PC-3 (cell line): ENCODE data around the gene DCTD. TPM values are rescaled to one million over a fixed set of nuclear protein-coding genes. Genes with fewer than 3 reads are reported as not detected.

Source experiments
- ATAC-seq: fragments of 200-7000 bp; cut with Tn5 transposase; 2 replicates; pipeline ENCODE4 v1.9.1; 2020; ENCODE audit warnings: mild to moderate bottlenecking, moderate library complexity
- BruUV-seq: library from RNA; stranded (reverse); fragments of 400-500 nt; replicated peaks from 2 replicates; lab custom pipeline; 2021; lab: Mats Ljungman, UMichigan
- CTCF ChIA-PET: fragments of 300-600 bp; sonication (Branson Sonifier 250); formaldehyde crosslinking; loops from one replicate; lab custom pipeline; 2022; ENCODE audit warnings: antibody characterized with exemption; lab: Charles Lee
- POLR2A ChIA-PET: fragments of 300-600 bp; sonication (Branson Sonifier 250); formaldehyde crosslinking; loops from one replicate; lab custom pipeline; 2022; ENCODE audit warnings: antibody characterized with exemption; ENCODE audit not compliant: unreplicated experiment; lab: Charles Lee
- DNase-seq: peaks from one replicate; pipeline ENCODE4 v3.0.0-alpha.2; 2015
- H2AFZ ChIP-seq: fragments of 300-600 bp; sonication (generic); 2 replicates; pipeline ENCODE4 v1.6.0; 2016; ENCODE audit warnings: antibody characterized with exemption, low read length
- H3F3A ChIP-seq: fragments of 300-600 bp; sonication (generic); one replicate; pipeline ENCODE4 v1.6.0; 2017; ENCODE audit warnings: antibody characterized with exemption, low read length, control low read depth, mild to moderate bottlenecking; ENCODE audit not compliant: unreplicated experiment
- H3K27ac ChIP-seq: fragments of 300-600 bp; sonication (generic); 2 replicates; pipeline ENCODE4 v1.5.1; 2016; ENCODE audit warnings: mild to moderate bottlenecking, low read length
- H3K27me3 ChIP-seq: fragments of 300-600 bp; sonication (generic); 2 replicates; pipeline ENCODE4 v1.6.1; 2016; ENCODE audit warnings: low read length, mixed read lengths
- H3K36me3 ChIP-seq: fragments of 300-600 bp; sonication (generic); 2 replicates; pipeline ENCODE4 v1.6.1; 2016; ENCODE audit warnings: low read depth, mixed run types, low read length, mixed read lengths
- H3K4me1 ChIP-seq: fragments of 300-600 bp; sonication (generic); 2 replicates; pipeline ENCODE4 v1.5.1; 2016; ENCODE audit warnings: low read length; ENCODE audit not compliant: insufficient read depth
- H3K4me2 ChIP-seq: fragments of 300-600 bp; sonication (generic); 2 replicates; pipeline ENCODE4 v1.6.0; 2016; ENCODE audit warnings: low read length
- H3K4me3 ChIP-seq: fragments of 300-600 bp; sonication (generic); 2 replicates; pipeline ENCODE4 v1.5.1; 2016; ENCODE audit warnings: mild to moderate bottlenecking, low read length, mixed read lengths
- H3K79me2 ChIP-seq: fragments of 300-600 bp; sonication (generic); 2 replicates; pipeline ENCODE4 v1.6.1; 2017; ENCODE audit warnings: low read length, mixed read lengths
- H3K9ac ChIP-seq: fragments of 300-600 bp; sonication (generic); 2 replicates; pipeline ENCODE4 v1.6.0; 2016; ENCODE audit warnings: mild to moderate bottlenecking, low read length
- H3K9me2 ChIP-seq: fragments of 300-600 bp; sonication (generic); replicated peaks from 2 replicates; pipeline ENCODE4 v1.6.1; 2016; ENCODE audit warnings: mixed run types, low read length, mixed read lengths
- H3K9me3 ChIP-seq: fragments of 300-600 bp; sonication (generic); 2 replicates; pipeline ENCODE4 v1.6.1; 2016; ENCODE audit warnings: low read length, mixed read lengths
- H4K20me1 ChIP-seq: fragments of 300-600 bp; sonication (generic); 2 replicates; pipeline ENCODE4 v1.6.1; 2016; ENCODE audit warnings: low read length, mixed read lengths
- EZH2 ChIP-seq: fragments of 300-600 bp; sonication (generic); IDR thresholded peaks from one replicate; pipeline ENCODE4 v1.6.1; 2017; ENCODE audit warnings: antibody characterized with exemption, mild to moderate bottlenecking, low read length; ENCODE audit not compliant: unreplicated experiment
- EZH2phosphoT487 ChIP-seq: fragments of 300-600 bp; sonication (generic); IDR thresholded peaks from 2 replicates; pipeline ENCODE4 v1.6.1; 2018; ENCODE audit warnings: mild to moderate bottlenecking, antibody characterized with exemption, low read length, borderline replicate concordance
- intact Hi-C: fragments of 100-400 bp; cut with micrococcal nuclease; formaldehyde crosslinking; loops from 2 replicates; pipeline ENCODE4 v1.9.0; 2023
- total RNA-seq: library from RNA; depleted of rRNA; stranded (reverse); fragments of >200 nt; gene quantifications from 2 replicates; pipeline ENCODE4 v1.2.3, GENCODE V29; 2014
- TF ChIP-seq, protein P1 (sequence below): fragments of 300-600 bp; sonication (generic); conservative IDR thresholded peaks from 2 replicates; pipeline ENCODE4 v1.5.1; 2017; ENCODE audit warnings: antibody characterized with exemption, low read depth, mild to moderate bottlenecking, low read length

The DCTD gene
- total RNA-seq, 1 experiment from 2014 or later = 58.1 TPM

DNA sequence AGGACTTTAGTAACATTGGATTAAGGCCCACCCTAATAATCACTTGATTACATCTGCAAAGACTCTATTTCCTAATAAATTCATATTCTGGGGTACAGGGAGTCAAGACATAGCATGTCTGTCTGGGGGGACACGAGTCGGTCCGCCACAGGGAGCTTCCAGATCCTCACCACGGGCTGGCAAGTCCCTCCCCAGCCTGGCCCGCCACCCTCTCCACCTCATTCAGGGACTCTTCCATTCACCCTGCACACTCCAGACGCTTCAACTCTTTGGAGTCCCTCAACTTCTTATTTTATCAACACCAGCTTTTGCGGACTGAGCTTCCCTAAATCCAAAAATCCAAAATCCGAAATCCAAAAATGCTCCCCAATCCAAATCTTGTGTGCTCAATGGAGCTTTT is 71.2 kb downstream of the DCTD start:
- intact Hi-C loops = no loop called here
- Histone ChIP-seq H3K79me2 (no peaks in the 10 kb centered on the region), H3K9me2 (no peaks in the 10 kb centered on the region), H3K4me2 (no peak overlapping the region), H4K20me1 (no peaks in the 10 kb centered on the region), H3K27me3 (no peaks in the 10 kb centered on the region), H3K4me1 (no peaks in the 10 kb centered on the region), H3F3A (no peaks in the 10 kb centered on the region), H2AFZ (no peak overlapping the region), H3K4me3 (no peak overlapping the region), H3K36me3 (no peaks in the 10 kb centered on the region), H3K9me3 (no peaks in the 10 kb centered on the region), H3K9ac (no peak overlapping the region), H3K27ac (no peak overlapping the region)
- DNase-seq (no peak), ATAC-seq (no peak)
- TF ChIP-seq EZH2 (no peak), EZH2phosphoT487 (no peak)
- TF ChIP-seq, protein P1, sequence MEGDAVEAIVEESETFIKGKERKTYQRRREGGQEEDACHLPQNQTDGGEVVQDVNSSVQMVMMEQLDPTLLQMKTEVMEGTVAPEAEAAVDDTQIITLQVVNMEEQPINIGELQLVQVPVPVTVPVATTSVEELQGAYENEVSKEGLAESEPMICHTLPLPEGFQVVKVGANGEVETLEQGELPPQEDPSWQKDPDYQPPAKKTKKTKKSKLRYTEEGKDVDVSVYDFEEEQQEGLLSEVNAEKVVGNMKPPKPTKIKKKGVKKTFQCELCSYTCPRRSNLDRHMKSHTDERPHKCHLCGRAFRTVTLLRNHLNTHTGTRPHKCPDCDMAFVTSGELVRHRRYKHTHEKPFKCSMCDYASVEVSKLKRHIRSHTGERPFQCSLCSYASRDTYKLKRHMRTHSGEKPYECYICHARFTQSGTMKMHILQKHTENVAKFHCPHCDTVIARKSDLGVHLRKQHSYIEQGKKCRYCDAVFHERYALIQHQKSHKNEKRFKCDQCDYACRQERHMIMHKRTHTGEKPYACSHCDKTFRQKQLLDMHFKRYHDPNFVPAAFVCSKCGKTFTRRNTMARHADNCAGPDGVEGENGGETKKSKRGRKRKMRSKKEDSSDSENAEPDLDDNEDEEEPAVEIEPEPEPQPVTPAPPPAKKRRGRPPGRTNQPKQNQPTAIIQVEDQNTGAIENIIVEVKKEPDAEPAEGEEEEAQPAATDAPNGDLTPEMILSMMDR = no peak
- ChIA-PET CTCF (no interaction called here), POLR2A (no interaction called here)
- BruUV-seq = no TSS peak

DNA sequence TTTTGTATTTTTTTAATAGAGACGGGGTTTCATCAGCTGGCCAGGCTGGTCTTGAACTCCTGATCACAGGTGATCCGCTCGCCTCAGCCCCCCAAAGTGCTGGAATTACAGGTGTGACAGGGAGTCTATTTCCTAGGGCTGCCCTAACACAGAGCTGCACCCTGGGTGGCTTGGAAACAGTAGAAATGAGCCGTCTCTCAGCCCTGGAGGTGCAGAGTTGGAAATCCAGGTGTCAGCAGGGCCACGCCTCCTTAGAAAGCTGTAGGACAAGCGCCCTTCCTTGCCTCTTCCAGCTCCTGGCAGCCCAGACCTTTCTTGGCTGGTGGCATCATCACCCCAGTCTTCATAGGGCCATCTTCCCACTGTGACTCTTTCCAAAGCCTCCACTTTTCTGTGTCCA is 71.6 kb downstream of the DCTD start:
- Histone ChIP-seq H2AFZ (no peak overlapping the region), H3K4me3 (no peak overlapping the region), H3K4me2 (no peak overlapping the region), H3F3A (no peaks in the 10 kb centered on the region), H3K79me2 (no peaks in the 10 kb centered on the region), H3K36me3 (no peaks in the 10 kb centered on the region), H3K9ac (no peak overlapping the region), H4K20me1 (no peaks in the 10 kb centered on the region), H3K4me1 (no peaks in the 10 kb centered on the region), H3K27ac (no peak overlapping the region), H3K9me2 (no peaks in the 10 kb centered on the region), H3K9me3 (no peaks in the 10 kb centered on the region), H3K27me3 (no peaks in the 10 kb centered on the region)
- intact Hi-C loops = no loop called here
- no peak for ATAC-seq
- no peak for DNase-seq
- POLR2A ChIA-PET = no interaction called here
- TF ChIP-seq, protein P1 = no peak
- TF ChIP-seq EZH2 (no peak), EZH2phosphoT487 (no peak)
- CTCF ChIA-PET = no interaction called here
- no TSS peak for BruUV-seq

GRCh38 chr4:182843808-182844325 is 73.3 kb downstream of the DCTD start:
- H3F3A ChIP-seq = no peaks in the 10 kb centered on the region

More at GRCh38 chr4:182843808-182844325, 73.3 kb downstream of the DCTD start:
- H3K4me2 ChIP-seq = no peak overlapping the region
- H3K9ac ChIP-seq = no peak overlapping the region
- DNase-seq = no peak
- H3K9me2 ChIP-seq = no peaks in the 10 kb centered on the region
- BruUV-seq = no TSS peak
- no peak overlapping the region for H3K27ac ChIP-seq
- POLR2A ChIA-PET = no interaction called here
- intact Hi-C loops = no loop called here
- CTCF ChIA-PET = no interaction called here
- H2AFZ ChIP-seq = no peak overlapping the region
- H3K79me2 ChIP-seq = no peaks in the 10 kb centered on the region
- no peaks in the 10 kb centered on the region for H3K27me3 ChIP-seq
- H3K9me3 ChIP-seq = no peaks in the 10 kb centered on the region
- no peaks in the 10 kb centered on the region for H3K36me3 ChIP-seq
- no peaks in the 10 kb centered on the region for H3K4me1 ChIP-seq
- no peaks in the 10 kb centered on the region for H4K20me1 ChIP-seq
- ATAC-seq = no peak
- no peak overlapping the region for H3K4me3 ChIP-seq
- TF ChIP-seq, protein P1 = no peak
- TF ChIP-seq EZH2phosphoT487 (no peak), EZH2 (no peak)
